Skeletal muscle cell (primary cell): ENCODE data around the gene IRF3.

Source experiments
- DNase-seq: peaks from one replicate; pipeline ENCODE4 v3.0.0-alpha.2; 2010; ENCODE audit warnings: low read depth
- H3K4me3 ChIP-seq: 2 replicates; pipeline ENCODE4 v1.5.1; 2011; ENCODE audit warnings: low read depth, mild to moderate bottlenecking, control low read depth, low read length, moderate library complexity

Gene IRF3

GRCh38 chr19:49688531-49689132, 23.0 kb upstream of the IRF3 start:
- H3K4me3 ChIP-seq: no peak overlapping the region
- DNase-seq: no peak

DNA sequence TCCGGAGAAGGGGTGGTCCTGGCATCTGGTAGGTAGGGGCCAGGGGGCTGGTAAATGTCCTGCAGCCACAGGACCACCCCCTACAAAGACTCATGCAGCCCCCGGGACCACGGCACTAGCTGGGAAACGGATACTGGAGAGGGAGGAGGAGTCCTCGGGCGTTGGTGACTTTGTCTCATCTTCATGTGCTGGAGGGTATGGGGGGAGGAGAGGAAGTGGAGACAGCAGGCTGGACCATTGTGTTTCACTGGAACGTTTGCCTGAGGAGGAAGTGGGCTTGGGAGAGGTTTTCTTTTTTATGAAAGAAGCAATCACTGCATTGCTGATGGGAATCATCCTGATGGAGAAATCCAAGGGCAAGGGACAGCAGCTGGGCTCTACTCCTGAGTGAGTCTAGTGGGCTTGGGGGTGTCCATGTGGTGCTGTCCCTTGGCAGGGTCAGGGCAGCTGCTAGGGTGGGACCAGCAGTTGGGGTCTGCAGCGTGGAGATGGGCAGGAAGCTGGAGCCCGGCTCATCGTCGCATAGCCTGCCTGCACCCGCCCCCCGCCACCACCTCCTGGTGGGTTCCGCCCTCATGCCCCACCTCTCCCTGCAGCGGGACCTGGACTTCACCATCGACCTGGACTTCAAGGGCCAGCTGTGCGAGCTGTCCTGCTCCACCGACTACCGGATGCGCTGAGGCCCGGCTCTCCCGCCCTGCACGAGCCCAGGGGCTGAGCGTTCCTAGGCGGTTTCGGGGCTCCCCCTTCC, 22.1 kb upstream of the IRF3 start:
- no peak for DNase-seq
- no peak overlapping the region for H3K4me3 ChIP-seq

DNA sequence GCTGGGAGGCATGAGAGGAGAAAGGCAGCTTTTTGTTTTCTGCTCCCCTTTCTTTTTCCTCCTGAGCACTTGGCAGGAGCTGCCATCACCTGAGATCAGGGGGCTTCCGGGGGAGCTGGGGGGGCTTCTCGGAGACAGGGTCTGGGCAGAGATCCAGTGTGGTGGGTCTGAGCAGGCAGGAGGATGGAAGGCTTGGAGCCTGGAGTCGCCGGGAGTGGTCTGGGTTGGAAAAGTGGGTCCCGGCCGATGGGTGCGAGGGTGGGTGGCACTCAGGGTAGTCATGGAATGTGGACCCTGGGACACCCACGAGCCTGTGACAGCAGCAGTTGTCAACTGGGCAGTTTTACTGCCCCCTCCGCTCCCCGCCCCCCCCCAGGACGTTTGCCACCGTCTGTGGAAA, 21.5 kb upstream of the IRF3 start:
- no peak overlapping the region for H3K4me3 ChIP-seq
- DNase-seq: no peak

DNA sequence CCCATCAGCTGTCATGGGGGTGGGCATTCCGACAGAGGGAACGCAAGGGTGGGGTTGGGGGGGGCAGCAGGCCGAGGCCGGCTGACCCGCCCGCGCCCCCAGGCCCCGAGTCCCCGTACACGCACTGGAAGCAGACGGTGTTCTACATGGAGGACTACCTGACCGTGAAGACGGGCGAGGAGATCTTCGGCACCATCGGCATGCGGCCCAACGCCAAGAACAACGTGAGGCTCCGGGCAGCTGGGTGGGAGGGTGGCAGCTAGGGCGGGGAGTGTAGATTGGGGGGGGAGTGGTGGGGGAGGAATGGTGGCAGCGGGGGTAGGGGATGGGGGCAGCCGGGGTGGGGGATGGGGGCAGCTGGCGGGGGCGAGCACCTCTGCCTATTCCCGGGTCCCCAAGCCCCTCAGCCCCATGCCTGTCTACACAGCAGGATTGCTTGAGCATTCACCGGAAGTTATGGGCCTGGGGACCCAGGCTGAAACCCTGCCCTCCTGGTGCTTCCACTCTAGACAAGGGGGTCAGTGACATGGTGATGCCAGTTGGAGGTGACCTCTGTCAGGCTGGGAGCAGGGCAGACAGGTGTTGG, 20.9 kb upstream of the IRF3 start:
- no peak for DNase-seq

GRCh38 chr19:49685845-49686332, 20.2 kb upstream of the IRF3 start:
- no peak for DNase-seq
- no peak overlapping the region for H3K4me3 ChIP-seq

More for the DNA sequence above, 20.9 kb upstream of the IRF3 start:
- no peak overlapping the region for H3K4me3 ChIP-seq

GRCh38 chr19:49684983-49685553, 19.4 kb upstream of the IRF3 start:
- DNase-seq: no peak

GRCh38 chr19:49684251-49684982, 18.8 kb upstream of the IRF3 start:
- no peak for DNase-seq
- no peak overlapping the region for H3K4me3 ChIP-seq

More at GRCh38 chr19:49684983-49685553, 19.4 kb upstream of the IRF3 start:
- H3K4me3 ChIP-seq: no peak overlapping the region

DNA sequence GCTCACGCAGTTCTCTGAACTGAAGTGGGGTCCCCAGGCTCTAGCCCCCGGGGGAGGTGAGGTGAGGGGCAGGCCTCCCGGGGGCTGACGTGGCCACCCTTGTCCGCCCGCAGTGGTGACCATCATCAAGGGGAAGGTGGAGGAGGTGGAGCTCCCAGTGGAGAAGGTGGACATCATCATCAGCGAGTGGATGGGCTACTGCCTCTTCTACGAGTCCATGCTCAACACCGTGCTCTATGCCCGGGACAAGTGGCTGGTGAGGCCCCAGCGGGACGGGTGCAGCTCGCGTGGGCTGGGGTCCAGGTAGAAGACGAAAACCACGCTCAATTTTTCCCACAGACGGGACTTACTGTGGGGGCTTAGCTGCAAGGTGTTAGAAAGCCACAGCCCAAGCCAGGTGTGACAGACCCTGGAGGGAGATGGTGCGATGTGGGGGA, 18.2 kb upstream of the IRF3 start:
- no peak overlapping the region for H3K4me3 ChIP-seq
- no peak for DNase-seq

GRCh38 chr19:49682274-49682673, 16.6 kb upstream of the IRF3 start:
- DNase-seq: no peak
- H3K4me3 ChIP-seq: no peak overlapping the region

DNA sequence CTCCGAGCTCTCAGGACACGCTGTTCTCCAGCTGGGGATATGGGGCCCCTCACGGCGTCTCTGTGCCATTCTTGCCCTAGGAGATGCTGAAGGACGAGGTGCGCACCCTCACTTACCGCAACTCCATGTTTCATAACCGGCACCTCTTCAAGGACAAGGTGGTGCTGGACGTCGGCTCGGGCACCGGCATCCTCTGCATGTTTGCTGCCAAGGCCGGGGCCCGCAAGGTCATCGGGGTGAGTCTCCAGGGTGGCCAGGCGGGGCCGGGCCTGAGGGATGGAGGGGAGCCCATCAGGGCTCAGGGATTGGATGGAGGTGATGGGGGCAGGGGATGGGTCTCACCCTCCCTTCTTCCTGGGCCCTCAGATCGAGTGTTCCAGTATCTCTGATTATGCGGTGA, 16.2 kb upstream of the IRF3 start:
- H3K4me3 ChIP-seq: no peak overlapping the region
- no peak for DNase-seq

GRCh38 chr19:49680421-49681351, 15.0 kb upstream of the IRF3 start:
- H3K4me3 ChIP-seq: peak overlapping the region; percentile 20
- DNase-seq: peak; percentile 36

DNA sequence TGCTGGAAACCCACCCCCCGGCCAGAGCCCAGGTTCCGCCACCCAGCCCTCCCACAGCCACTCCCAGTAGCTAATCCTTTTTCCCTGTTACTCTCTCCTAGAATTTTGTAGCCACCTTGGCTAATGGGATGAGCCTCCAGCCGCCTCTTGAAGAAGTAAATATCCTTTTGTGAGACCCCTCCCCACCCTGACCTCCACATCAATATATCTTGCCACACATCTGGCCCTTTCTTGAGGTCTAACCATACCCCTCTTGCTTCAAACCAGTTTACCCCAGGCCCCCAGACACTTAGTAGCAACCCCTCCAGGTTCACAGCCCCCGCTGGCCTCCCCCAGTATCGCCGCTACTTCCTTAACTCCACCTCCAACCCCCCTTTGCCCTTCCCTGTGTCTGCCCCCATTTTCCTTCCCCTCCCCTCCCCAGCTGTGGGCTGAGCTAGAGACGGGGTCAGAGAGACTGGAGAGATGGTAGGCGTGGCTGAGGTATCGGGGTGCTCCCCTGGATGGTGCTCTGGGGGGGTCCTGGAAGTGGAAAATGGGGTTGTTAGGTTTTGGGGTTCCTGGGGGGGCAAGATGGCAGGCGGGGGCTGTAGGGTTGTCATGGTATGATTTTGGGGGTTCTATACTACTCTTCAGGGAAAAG, 14.2 kb upstream of the IRF3 start:
- peak overlapping the region; percentile 20 for H3K4me3 ChIP-seq
- no peak for DNase-seq

DNA sequence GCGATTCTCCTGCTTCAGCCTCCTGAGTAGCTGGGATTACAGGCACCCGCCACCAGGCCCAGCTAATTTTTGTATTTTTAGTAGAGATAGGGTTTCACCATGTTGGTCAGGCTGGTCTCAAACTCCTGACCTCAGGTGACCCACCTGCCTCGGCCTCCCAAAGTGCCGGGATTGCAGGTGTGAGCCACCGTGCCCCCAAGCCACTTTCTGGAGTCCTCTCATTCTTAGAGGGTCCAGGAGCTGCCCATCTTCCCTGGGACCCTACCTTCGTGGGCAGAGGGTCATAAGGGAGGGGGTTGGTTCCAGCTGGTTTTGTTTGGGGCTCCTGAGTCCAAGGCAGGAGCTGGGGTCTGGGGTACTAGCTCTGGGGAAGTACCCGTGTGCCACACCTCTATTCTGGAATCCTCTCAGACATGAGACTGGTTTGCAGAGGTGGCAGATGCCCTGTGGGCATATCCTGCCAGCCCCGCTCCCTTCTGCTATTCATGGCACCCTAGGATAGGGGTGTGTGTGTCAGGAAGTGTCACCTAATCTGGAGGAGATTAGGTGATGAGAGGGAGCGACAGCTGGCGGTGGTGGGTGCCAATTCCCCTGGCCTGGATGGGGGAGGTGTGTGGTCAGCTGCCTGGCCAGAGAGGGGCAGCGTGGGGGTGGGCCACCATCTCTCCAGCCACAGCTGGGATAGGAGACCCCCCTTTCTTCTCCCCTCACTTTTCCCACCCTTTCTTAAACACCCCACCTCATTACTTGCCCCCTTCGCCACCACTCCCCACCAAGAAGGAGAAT, 13.5 kb upstream of the IRF3 start:
- peak overlapping the region; percentile 2 for H3K4me3 ChIP-seq
- DNase-seq: no peak

GRCh38 chr19:49677901-49678674, 12.4 kb upstream of the IRF3 start:
- peak overlapping the region; percentile 100 for H3K4me3 ChIP-seq
- peak; percentile 13 for DNase-seq

- H3K4me3 ChIP-seq: peak within 1 kb of the TSS; percentile 100
- no peak for DNase-seq
These were observed 11.7 kb upstream of the IRF3 start, which contains the start of gene PRMT1 for GRCh38 chr19:49677231-49677900. Gene PRMT1 (plus strand): TSS chr19:49677271. CDS start chr19:49677281, 10 bp downstream.

- peak; percentile 100 for DNase-seq
- H3K4me3 ChIP-seq: peak overlapping the region; percentile 100
These were observed 11.2 kb upstream of the IRF3 start for GRCh38 chr19:49676784-49677230.
